H1 (cell line): ENCODE measurements around the gene OR5T2. TPM values are rescaled to one million over a fixed set of nuclear protein-coding genes. Genes with fewer than 3 reads are reported as not detected.

Experiments
- CTCF ChIA-PET: fragments of 300-600 bp; sonication (Branson Sonifier 250); formaldehyde crosslinking; loops from one replicate; lab custom pipeline; 2021; ENCODE audit not compliant: partially characterized antibody; lab: Charles Lee
- POLR2A ChIA-PET: fragments of 300-600 bp; sonication (Branson Sonifier 250); formaldehyde crosslinking; loops from one replicate; lab custom pipeline; 2021; ENCODE audit warnings: inconsistent platforms; ENCODE audit not compliant: partially characterized antibody; lab: Charles Lee
- DNase-seq, 2 experiments: peaks; one replicate each; pipeline versions ENCODE4 v3.0.0 to v3.0.0-alpha.2; 2010 to 2022; ENCODE audit warnings: low spot score in 2 of 2, low read depth in 1 of 2, mixed read lengths in 1 of 2
- FAIRE-seq: peaks from 2 replicates; lab custom pipeline; 2011; peaks lifted over from hg19 to GRCh38; lab: Jason Lieb, UNC
- H2AFZ ChIP-seq: 2 replicates; pipeline ENCODE4 v1.8.1; 2012; ENCODE audit warnings: low read length, inconsistent platforms
- H2AK5ac ChIP-seq: 2 replicates; pipeline ENCODE4 v1.6.1; 2013; ENCODE audit warnings: low read depth, low read length
- H2BK120ac ChIP-seq: replicated peaks from 2 replicates; pipeline ENCODE3; 2013; ENCODE audit warnings: low read depth, low read length, inconsistent platforms
- H2BK12ac ChIP-seq: 2 replicates; pipeline ENCODE4 v1.6.1; 2013; ENCODE audit warnings: low read depth, low read length
- H2BK15ac ChIP-seq: 2 replicates; pipeline ENCODE4 v1.6.1; 2013; ENCODE audit warnings: low read length
- H2BK20ac ChIP-seq: 2 replicates; pipeline ENCODE4 v1.6.1; 2013; ENCODE audit warnings: low read length
- H2BK5ac ChIP-seq: 2 replicates; pipeline ENCODE4 v1.6.1; 2013; ENCODE audit warnings: low read depth, low read length
- H3K14ac ChIP-seq: 2 replicates; pipeline ENCODE4 v1.6.1; 2013; ENCODE audit warnings: inconsistent platforms; ENCODE audit not compliant: insufficient read length
- H3K18ac ChIP-seq: 2 replicates; pipeline ENCODE4 v1.6.1; 2013; ENCODE audit warnings: low read length; ENCODE audit errors: extremely low read depth
- H3K23ac ChIP-seq: 2 replicates; pipeline ENCODE4 v1.6.1; 2013; ENCODE audit warnings: inconsistent platforms; ENCODE audit not compliant: insufficient read length
- H3K23me2 ChIP-seq: 2 replicates; pipeline ENCODE4 v1.6.1; 2013; ENCODE audit warnings: low read depth, low read length
- H3K27ac ChIP-seq: 2 replicates; pipeline ENCODE4 v1.6.1; 2011; ENCODE audit warnings: low read depth, low read length, inconsistent platforms
- H3K27me3 ChIP-seq, 4 experiments: replicated peaks in 1 of 4; 1 replicate in 1 of 4; 2 replicates in 3 of 4; pipeline versions ENCODE4 v1.6.1 to v1.8.1; 2011 to 2013; ENCODE audit warnings: low read length in 3 of 4, mild to moderate bottlenecking in 3 of 4, inconsistent platforms in 2 of 4, mixed read lengths in 2 of 4, moderate library complexity in 1 of 4; ENCODE audit not compliant: control insufficient read depth in 3 of 4, insufficient read depth in 3 of 4; ENCODE audit errors: extremely low read depth in 1 of 4
- H3K36me3 ChIP-seq, 4 experiments: 2 replicates each; pipeline versions ENCODE4 v1.6.1 to v1.8.1; 2011 to 2013; ENCODE audit warnings: mild to moderate bottlenecking in 4 of 4, low read length in 3 of 4, moderate library complexity in 2 of 4, control low read depth in 1 of 4, inconsistent platforms in 1 of 4; ENCODE audit not compliant: insufficient read depth in 4 of 4, control insufficient read depth in 2 of 4
- H3K4ac ChIP-seq: replicated peaks from 2 replicates; pipeline ENCODE3; 2013; ENCODE audit warnings: low read length, low read depth, mixed read lengths, inconsistent platforms; ENCODE audit not compliant: insufficient read length
- H3K4me1 ChIP-seq, 4 experiments: replicated peaks in 1 of 4; 1 replicate in 1 of 4; 2 replicates in 3 of 4; pipeline versions ENCODE4 v1.6.1 to v1.8.1; 2011 to 2013; ENCODE audit warnings: low read length in 3 of 4, inconsistent platforms in 2 of 4, mixed read lengths in 1 of 4; ENCODE audit not compliant: insufficient read depth in 4 of 4, control insufficient read depth in 3 of 4
- H3K4me2 ChIP-seq, 2 experiments: 2 replicates each; pipeline versions ENCODE4 v1.6.1 to v1.8.1; 2011 to 2013; ENCODE audit warnings: low read depth in 2 of 2, low read length in 2 of 2, control low read depth in 1 of 2, inconsistent platforms in 1 of 2, mild to moderate bottlenecking in 1 of 2; ENCODE audit not compliant: insufficient read depth in 1 of 2
- H3K4me3 ChIP-seq, 4 experiments: fragments of 200-600, 300-600 bp in 1 of 4; sonication (generic), shearing (Covaris generic), sonication (Bioruptor Twin) in 1 of 4; 2 replicates each; pipeline versions ENCODE4 v1.5.1 to v1.8.1; 2011 to 2016; ENCODE audit warnings: low read length in 4 of 4, low read depth in 3 of 4, control low read depth in 2 of 4, inconsistent platforms in 2 of 4, mild to moderate bottlenecking in 2 of 4, mixed read lengths in 1 of 4, moderate library complexity in 1 of 4; ENCODE audit not compliant: insufficient read depth in 2 of 4; ENCODE audit errors: extremely low read depth in 1 of 4
- H3K56ac ChIP-seq: replicated peaks from 2 replicates; pipeline ENCODE3; 2013; ENCODE audit warnings: low read depth, mild to moderate bottlenecking, mixed read lengths, low read length, inconsistent platforms; ENCODE audit not compliant: insufficient read length
- H3K79me1 ChIP-seq: 2 replicates; pipeline ENCODE4 v1.6.1; 2013; ENCODE audit warnings: low read depth, low read length, control low read depth
- H3K79me2 ChIP-seq, 2 experiments: 2 replicates each; pipeline versions ENCODE4 v1.6.1 to v1.8.1; 2012 to 2013; ENCODE audit warnings: low read length in 2 of 2, mild to moderate bottlenecking in 2 of 2, inconsistent platforms in 1 of 2; ENCODE audit not compliant: insufficient read depth in 2 of 2, control insufficient read depth in 1 of 2
- H3K9ac ChIP-seq, 4 experiments: replicated peaks in 1 of 4; 1 replicate in 1 of 4; 2 replicates in 3 of 4; pipeline versions ENCODE4 v1.6.1 to v1.8.1; 2011 to 2013; ENCODE audit warnings: low read depth in 3 of 4, low read length in 3 of 4, control low read depth in 2 of 4, mild to moderate bottlenecking in 2 of 4, moderate library complexity in 2 of 4, inconsistent platforms in 1 of 4; ENCODE audit errors: extremely low read depth in 1 of 4
- H3K9me3 ChIP-seq, 2 experiments: 2 replicates each; pipeline versions ENCODE4 v1.6.1 to v1.8.1; 2012 to 2013; ENCODE audit warnings: mild to moderate bottlenecking in 2 of 2, moderate library complexity in 2 of 2, control low read depth in 1 of 2, inconsistent platforms in 1 of 2, low read depth in 1 of 2, low read length in 1 of 2, mixed read lengths in 1 of 2; ENCODE audit not compliant: insufficient read depth in 2 of 2
- H4K20me1 ChIP-seq, 2 experiments: replicated peaks in 1 of 2; 2 replicates each; pipeline versions ENCODE3 to v1.8.1; 2011 to 2013; ENCODE audit warnings: inconsistent platforms in 2 of 2, low read length in 2 of 2, mild to moderate bottlenecking in 1 of 2; ENCODE audit not compliant: insufficient read depth in 2 of 2, control insufficient read depth in 1 of 2
- H4K5ac ChIP-seq: 2 replicates; pipeline ENCODE4 v1.6.1; 2013; ENCODE audit warnings: low read length, low read depth, mixed read lengths, inconsistent platforms; ENCODE audit not compliant: insufficient read length
- H4K8ac ChIP-seq: 2 replicates; pipeline ENCODE4 v1.8.0; 2013; ENCODE audit warnings: mild to moderate bottlenecking, moderate library complexity, low read length, inconsistent platforms; ENCODE audit not compliant: insufficient read depth; ENCODE audit errors: extremely low read depth
- H4K91ac ChIP-seq: replicated peaks from 2 replicates; pipeline ENCODE3; 2013; ENCODE audit warnings: low read length, mixed read lengths, inconsistent platforms; ENCODE audit not compliant: insufficient read length
- CEBPB ChIP-seq: IDR thresholded peaks from 2 replicates; pipeline ENCODE4 v1.6.1; 2012; ENCODE audit warnings: low read depth, low read length
- CTCF ChIP-seq, 3 experiments: IDR thresholded peaks; 1 replicate in 2 of 3; 2 replicates in 1 of 3; pipeline versions ENCODE4 v1.5.1 to v1.6.1; 2011; ENCODE audit warnings: low read length in 3 of 3, mild to moderate bottlenecking in 3 of 3, inconsistent platforms in 2 of 3, low read depth in 1 of 3, moderate library complexity in 1 of 3; ENCODE audit not compliant: insufficient read depth in 1 of 3; ENCODE audit errors: control extremely low read depth in 1 of 3
- KDM1A ChIP-seq: fragments of 200-600, 300-600 bp; sonication (generic); IDR thresholded peaks from 2 replicates; pipeline ENCODE4 v1.7.1; 2016; ENCODE audit warnings: mild to moderate bottlenecking, low read length, borderline replicate concordance
- USF2 ChIP-seq: IDR thresholded peaks from 2 replicates; pipeline ENCODE4 v1.6.1; 2011; ENCODE audit warnings: low read length, improper control_type of control experiment
- WGBS, 2 experiments: shearing (Covaris generic) in 1 of 2; methylation state at CpG; one replicate each; pipeline versions ENCODE4 v1.1.6 to v1.1.7; 2013 to 2015; ENCODE audit warnings: low lambda C conversion rate in 2 of 2, mixed read lengths in 2 of 2, inconsistent platforms in 1 of 2, low coverage in 1 of 2, missing lambda C conversion rate in 1 of 2; ENCODE audit not compliant: insufficient replicate concordance in 2 of 2, insufficient coverage in 1 of 2, insufficient read length in 1 of 2; ENCODE audit errors: extremely low coverage in 1 of 2, missing lambda C conversion rate in 1 of 2; 5-methylcytosine and 5-hydroxymethylcytosine counted together
- polyA plus RNA-seq, 7 experiments: library from polyadenylated mRNA; depleted of rRNA in 3 of 7; stranded (reverse) in 5 of 7; unstranded in 2 of 7; fragments of >200 nt in 5 of 7; fragments of 200-250 nt in 2 of 7; gene quantifications; 1 replicate in 5 of 7; 2 replicates in 1 of 7; 4 replicates in 1 of 7; pipeline versions ENCODE4 v1.2.1 to v1.2.3, GENCODE V29; 2011 to 2013; ENCODE audit warnings: missing spikeins in 2 of 7, mixed read lengths in 2 of 7
- total RNA-seq: library from RNA; stranded (reverse); fragmentation: NEBNext Ultra II Directional; extraction: Animal tissue kit (Norgen Biotek cat#: 25700); gene quantifications from 2 replicates; pipeline ENCODE4 v1.2.1, GENCODE V29; 2021

The OR5T2 gene
- total and polyA plus RNA-seq, 2 of the 8 experiments (the other 6 are each of a cell fraction or from before 2014, with no cell fraction given) = not detected

GRCh38 chr11:56197367-56197766, 36.7 kb downstream of the OR5T2 start:
- Histone ChIP-seq H2BK20ac (no peak overlapping the region), H2AFZ (no peak overlapping the region), H4K8ac (no peak overlapping the region), H2BK12ac (no peak overlapping the region), H3K27me3 (no peaks in the 10 kb centered on the region), H3K79me2 (no peaks in the 10 kb centered on the region), H4K20me1 (no peaks in the 10 kb centered on the region), H3K79me1 (no peaks in the 10 kb centered on the region), H4K91ac (no peak overlapping the region), H3K4me3 (no peak overlapping the region), H3K27ac (no peak overlapping the region), H3K56ac (no peak overlapping the region), H2BK120ac (no peak overlapping the region), H2AK5ac (no peak overlapping the region), H2BK15ac (no peak overlapping the region), H3K36me3 (no peaks in the 10 kb centered on the region), H3K4me2 (no peak overlapping the region), H3K14ac (no peak overlapping the region), H3K9me3 (0 out of 4 replicates have a peak, but pooled peaks cover 0 to 2% of the 10 kb centered on the region in 2 experiments), H4K5ac (no peak overlapping the region), H3K23me2 (no peaks in the 10 kb centered on the region), H3K18ac (no peak overlapping the region), H3K4ac (no peak overlapping the region), H3K9ac (no peak overlapping the region), H3K23ac (no peak overlapping the region), H2BK5ac (no peak overlapping the region), H3K4me1 (no peaks in the 10 kb centered on the region)
- ChIA-PET POLR2A (no interaction called here), CTCF (no interaction called here)
- FAIRE-seq (no peak), DNase-seq (no peak)
- no peak for TF ChIP-seq CTCF (IDR thresholded peaks at IDR 0.05; ENCODE audit: control extremely low read depth in 1 of 3, insufficient read depth in 1 of 3, low read depth in 1 of 3, low read length in 3 of 3)
- peak; percentile 37; the same call in 1 of the 2 replicates for TF ChIP-seq CEBPB
- TF ChIP-seq USF2 = no peak
- no peak for TF ChIP-seq KDM1A
- WGBS, 2 experiments = 92% methylated on average over 2 of the region's 2 CpGs; no CpG with 5 or more reads in 1 of the 2 experiments
